HL-60 (cell line): ENCODE results near the gene HSD11B2.

Source experiments
- GABPA ChIP-seq: IDR thresholded peaks from 2 replicates; pipeline ENCODE4 v1.6.1; 2012; ENCODE audit warnings: low read depth
- POLR2AphosphoS5 ChIP-seq: IDR thresholded peaks from 2 replicates; pipeline ENCODE4 v1.6.1; 2012; ENCODE audit warnings: low read depth
- SPI1 ChIP-seq: IDR thresholded peaks from 2 replicates; pipeline ENCODE4 v1.6.1; 2012; ENCODE audit warnings: low read depth, mild to moderate bottlenecking, borderline replicate concordance
- TF ChIP-seq, protein P1 (sequence below): IDR thresholded peaks from one replicate; pipeline ENCODE4 v1.5.1; 2011; ENCODE audit warnings: low read length, control low read depth, inconsistent platforms; ENCODE audit not compliant: insufficient read depth
- TF ChIP-seq, protein P2 (sequence below): IDR thresholded peaks from 2 replicates; pipeline ENCODE4 v1.6.1; 2012; ENCODE audit warnings: low read depth; ENCODE audit not compliant: insufficient replicate concordance

DNA sequence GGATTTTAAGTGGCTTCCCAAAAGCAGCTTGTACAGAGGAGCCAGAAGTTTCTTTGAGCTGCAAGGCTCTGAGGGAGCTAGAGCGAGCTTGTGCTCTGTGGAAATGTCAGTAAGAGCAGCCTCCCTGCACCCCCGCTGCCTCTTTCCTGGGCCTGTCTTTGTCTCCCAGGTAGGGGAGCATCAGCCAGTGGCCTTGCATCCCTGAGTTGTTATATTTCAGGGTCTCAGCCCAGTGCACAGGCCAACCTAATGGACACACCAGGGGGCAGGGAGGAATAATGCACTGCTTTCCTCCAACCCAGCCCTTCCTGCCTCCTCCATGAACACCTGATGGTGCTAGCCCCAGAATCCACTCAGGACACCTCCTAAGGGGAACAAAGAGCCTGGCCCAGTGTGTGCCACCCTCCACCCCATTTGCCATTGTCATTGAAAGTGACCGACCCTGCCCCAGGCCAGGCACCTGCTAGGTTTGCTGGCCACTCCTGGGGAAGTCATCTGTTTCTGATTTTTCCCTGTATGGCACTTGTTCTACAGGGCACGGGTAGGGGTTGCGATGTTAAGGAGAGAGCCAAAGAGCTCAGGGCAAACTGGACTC, 44.0 kb upstream of the HSD11B2 start:
- no peak for TF ChIP-seq SPI1
- TF ChIP-seq, protein P1, sequence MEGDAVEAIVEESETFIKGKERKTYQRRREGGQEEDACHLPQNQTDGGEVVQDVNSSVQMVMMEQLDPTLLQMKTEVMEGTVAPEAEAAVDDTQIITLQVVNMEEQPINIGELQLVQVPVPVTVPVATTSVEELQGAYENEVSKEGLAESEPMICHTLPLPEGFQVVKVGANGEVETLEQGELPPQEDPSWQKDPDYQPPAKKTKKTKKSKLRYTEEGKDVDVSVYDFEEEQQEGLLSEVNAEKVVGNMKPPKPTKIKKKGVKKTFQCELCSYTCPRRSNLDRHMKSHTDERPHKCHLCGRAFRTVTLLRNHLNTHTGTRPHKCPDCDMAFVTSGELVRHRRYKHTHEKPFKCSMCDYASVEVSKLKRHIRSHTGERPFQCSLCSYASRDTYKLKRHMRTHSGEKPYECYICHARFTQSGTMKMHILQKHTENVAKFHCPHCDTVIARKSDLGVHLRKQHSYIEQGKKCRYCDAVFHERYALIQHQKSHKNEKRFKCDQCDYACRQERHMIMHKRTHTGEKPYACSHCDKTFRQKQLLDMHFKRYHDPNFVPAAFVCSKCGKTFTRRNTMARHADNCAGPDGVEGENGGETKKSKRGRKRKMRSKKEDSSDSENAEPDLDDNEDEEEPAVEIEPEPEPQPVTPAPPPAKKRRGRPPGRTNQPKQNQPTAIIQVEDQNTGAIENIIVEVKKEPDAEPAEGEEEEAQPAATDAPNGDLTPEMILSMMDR = no peak
- no peak for TF ChIP-seq GABPA
- no peak for TF ChIP-seq POLR2AphosphoS5
- TF ChIP-seq, protein P2, sequence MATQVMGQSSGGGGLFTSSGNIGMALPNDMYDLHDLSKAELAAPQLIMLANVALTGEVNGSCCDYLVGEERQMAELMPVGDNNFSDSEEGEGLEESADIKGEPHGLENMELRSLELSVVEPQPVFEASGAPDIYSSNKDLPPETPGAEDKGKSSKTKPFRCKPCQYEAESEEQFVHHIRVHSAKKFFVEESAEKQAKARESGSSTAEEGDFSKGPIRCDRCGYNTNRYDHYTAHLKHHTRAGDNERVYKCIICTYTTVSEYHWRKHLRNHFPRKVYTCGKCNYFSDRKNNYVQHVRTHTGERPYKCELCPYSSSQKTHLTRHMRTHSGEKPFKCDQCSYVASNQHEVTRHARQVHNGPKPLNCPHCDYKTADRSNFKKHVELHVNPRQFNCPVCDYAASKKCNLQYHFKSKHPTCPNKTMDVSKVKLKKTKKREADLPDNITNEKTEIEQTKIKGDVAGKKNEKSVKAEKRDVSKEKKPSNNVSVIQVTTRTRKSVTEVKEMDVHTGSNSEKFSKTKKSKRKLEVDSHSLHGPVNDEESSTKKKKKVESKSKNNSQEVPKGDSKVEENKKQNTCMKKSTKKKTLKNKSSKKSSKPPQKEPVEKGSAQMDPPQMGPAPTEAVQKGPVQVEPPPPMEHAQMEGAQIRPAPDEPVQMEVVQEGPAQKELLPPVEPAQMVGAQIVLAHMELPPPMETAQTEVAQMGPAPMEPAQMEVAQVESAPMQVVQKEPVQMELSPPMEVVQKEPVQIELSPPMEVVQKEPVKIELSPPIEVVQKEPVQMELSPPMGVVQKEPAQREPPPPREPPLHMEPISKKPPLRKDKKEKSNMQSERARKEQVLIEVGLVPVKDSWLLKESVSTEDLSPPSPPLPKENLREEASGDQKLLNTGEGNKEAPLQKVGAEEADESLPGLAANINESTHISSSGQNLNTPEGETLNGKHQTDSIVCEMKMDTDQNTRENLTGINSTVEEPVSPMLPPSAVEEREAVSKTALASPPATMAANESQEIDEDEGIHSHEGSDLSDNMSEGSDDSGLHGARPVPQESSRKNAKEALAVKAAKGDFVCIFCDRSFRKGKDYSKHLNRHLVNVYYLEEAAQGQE = no peak
